Endothelial cell of umbilical vein (primary cell): ENCODE results near the gene BRD3. TPM values are rescaled to one million over a fixed set of nuclear protein-coding genes. Genes with fewer than 3 reads are reported as not detected.
"Not testable (repeated sequence)": the region's sequence is repeated elsewhere in the genome, so short reads cannot be mapped to it uniquely, and the experiment has no call there.

ENCODE experiments used
- BruUV-seq: library from RNA; stranded (reverse); fragments of 400-500 nt; replicated peaks from 2 replicates; lab custom pipeline; 2021; lab: Mats Ljungman, UMichigan
- CTCF ChIA-PET: fragments of 300-600, 350-600 bp; sonication (Branson Sonifier 250); formaldehyde crosslinking; loops from one replicate; lab custom pipeline; 2021; ENCODE audit warnings: antibody characterized with exemption, inconsistent platforms; lab: Charles Lee
- POLR2A ChIA-PET: fragments of 300-600, 350-600 bp; sonication (Branson Sonifier 250); formaldehyde crosslinking; loops from one replicate; lab custom pipeline; 2021; ENCODE audit warnings: antibody characterized with exemption, inconsistent platforms; lab: Charles Lee
- DNase-seq: peaks from one replicate; pipeline ENCODE4 v3.0.0-alpha.2; 2011; ENCODE audit warnings: low read depth, low spot score
- FAIRE-seq: peaks from 2 replicates; lab custom pipeline; 2011; peaks lifted over from hg19 to GRCh38; lab: Jason Lieb, UNC
- H2AFZ ChIP-seq: 2 replicates; pipeline ENCODE4 v1.6.0; 2012; ENCODE audit warnings: low read depth, low read length, control low read depth, inconsistent platforms
- H3K27ac ChIP-seq: 2 replicates; pipeline ENCODE4 v1.5.1; 2011; ENCODE audit warnings: low read depth, mild to moderate bottlenecking, control low read depth, low read length, moderate library complexity; ENCODE audit not compliant: insufficient read depth
- H3K27me3 ChIP-seq, 2 experiments: 2 replicates each; pipeline versions ENCODE4 v1.6.0 to v1.6.1; 2011; ENCODE audit warnings: low read length in 2 of 2, mixed read lengths in 1 of 2; ENCODE audit not compliant: control insufficient read depth in 2 of 2, insufficient read depth in 2 of 2
- H3K36me3 ChIP-seq, 2 experiments: 2 replicates in 1 of 2; 3 replicates in 1 of 2; pipeline ENCODE4 v1.5.1; 2011; ENCODE audit warnings: low read length in 2 of 2, mild to moderate bottlenecking in 1 of 2, moderate library complexity in 1 of 2; ENCODE audit not compliant: control insufficient read depth in 2 of 2, insufficient read depth in 2 of 2; ENCODE audit errors: extremely low read depth in 1 of 2
- H3K4me1 ChIP-seq: 3 replicates; pipeline ENCODE4 v1.5.1; 2011; ENCODE audit warnings: mild to moderate bottlenecking, low read length; ENCODE audit not compliant: control insufficient read depth, insufficient read depth; ENCODE audit errors: extremely low read depth
- H3K4me2 ChIP-seq: 2 replicates; pipeline ENCODE4 v1.6.1; 2011; ENCODE audit warnings: low read length, control low read depth, mixed read lengths; ENCODE audit not compliant: insufficient read depth
- H3K4me3 ChIP-seq, 3 experiments: fragments of 200-600 bp in 1 of 3; sonication (generic), shearing (Covaris generic) in 1 of 3; replicated peaks in 1 of 3; 2 replicates each; pipeline ENCODE4 v1.5.1; 2011 to 2016; ENCODE audit warnings: control low read depth in 3 of 3, low read length in 3 of 3, mild to moderate bottlenecking in 2 of 3, inconsistent platforms in 1 of 3, low read depth in 1 of 3, moderate library complexity in 1 of 3; ENCODE audit not compliant: insufficient read depth in 1 of 3
- H3K79me2 ChIP-seq: 2 replicates; pipeline ENCODE4 v1.6.0; 2012; ENCODE audit warnings: low read length, inconsistent platforms; ENCODE audit not compliant: control insufficient read depth, insufficient read depth
- H3K9ac ChIP-seq: replicated peaks from 2 replicates; pipeline ENCODE3; 2011; ENCODE audit warnings: low read length, control low read depth; ENCODE audit not compliant: insufficient read depth; ENCODE audit errors: extremely low read depth
- H3K9me1 ChIP-seq: replicated peaks from 3 replicates; pipeline ENCODE4 v1.6.0; 2011; ENCODE audit warnings: mild to moderate bottlenecking, low read length; ENCODE audit not compliant: control insufficient read depth, insufficient read depth; ENCODE audit errors: extremely low read depth
- H3K9me3 ChIP-seq: replicated peaks from 2 replicates; pipeline ENCODE4 v1.5.1; 2012; ENCODE audit warnings: low read length, inconsistent platforms; ENCODE audit not compliant: control insufficient read depth, insufficient read depth
- H4K20me1 ChIP-seq: replicated peaks from 2 replicates; pipeline ENCODE3; 2011; ENCODE audit warnings: mild to moderate bottlenecking, low read length; ENCODE audit not compliant: control insufficient read depth, insufficient read depth; ENCODE audit errors: extremely low read depth
- EZH2 ChIP-seq: IDR thresholded peaks from 2 replicates; pipeline ENCODE4 v1.6.1; 2012; ENCODE audit warnings: borderline replicate concordance, low read depth, mild to moderate bottlenecking, moderate library complexity, low read length, inconsistent platforms; ENCODE audit not compliant: severe bottlenecking
- FOS ChIP-seq: IDR thresholded peaks from 2 replicates; pipeline ENCODE4 v1.6.1; 2011; ENCODE audit warnings: mild to moderate bottlenecking, low read length, moderate library complexity, borderline replicate concordance; ENCODE audit not compliant: insufficient read depth
- GATA2 ChIP-seq: IDR thresholded peaks from 2 replicates; pipeline ENCODE4 v1.7.0; 2011; ENCODE audit warnings: low read depth, mild to moderate bottlenecking, moderate library complexity, mixed read lengths, low read length; ENCODE audit not compliant: insufficient read length, insufficient read depth
- JUN ChIP-seq: IDR thresholded peaks from 2 replicates; pipeline ENCODE4 v1.6.1; 2011; ENCODE audit warnings: borderline replicate concordance, low read depth; ENCODE audit not compliant: insufficient read length, insufficient read depth
- MYC ChIP-seq: IDR thresholded peaks from one replicate; pipeline ENCODE4 v1.6.1; 2011; ENCODE audit warnings: mild to moderate bottlenecking, low read depth, low read length
- POLR2A ChIP-seq: IDR thresholded peaks from 2 replicates; pipeline ENCODE4 v1.6.1; 2012; ENCODE audit warnings: low read depth, mild to moderate bottlenecking, control low read depth, low read length
- POLR2AphosphoS5 ChIP-seq: IDR thresholded peaks from 2 replicates; pipeline ENCODE4 v1.6.1; 2012; ENCODE audit warnings: low read depth, mild to moderate bottlenecking, control low read depth, low read length, moderate library complexity; ENCODE audit not compliant: insufficient read depth
- dilution Hi-C: fragments of 300-500 bp; cut with MboI; formaldehyde crosslinking; loops from one replicate; pipeline ENCODE4 v1.15.0; 2019; ENCODE audit warnings: low sequenced_read_pairs; ENCODE audit not compliant: extremely low pct_ligation_motif_present
- intact Hi-C: fragments of 100-400 bp; cut with micrococcal nuclease; formaldehyde crosslinking; loops from one replicate; pipeline ENCODE4 v1.10.0; 2022
- polyA plus RNA-seq, 4 experiments: library from polyadenylated mRNA; depleted of rRNA in 3 of 4; stranded (reverse) in 3 of 4; unstranded in 1 of 4; fragments of >200 nt; gene quantifications; 2 replicates each; pipeline versions ENCODE4 v1.2.1 to v1.2.3, GENCODE V29; 2011 to 2012; ENCODE audit warnings: missing spikeins in 1 of 4
- total RNA-seq: library from RNA; stranded (reverse); gene quantifications from 2 replicates; pipeline ENCODE4 v1.2.3, GENCODE V29; 2021
- TF ChIP-seq, protein P1 (sequence below): IDR thresholded peaks from 2 replicates; pipeline ENCODE4 v1.6.1; 2011; ENCODE audit not compliant: insufficient read depth, insufficient read length
- TF ChIP-seq, protein P2 (sequence below), 2 donors: IDR thresholded peaks; 1 replicate in 1 of 2; 2 replicates in 1 of 2; pipeline ENCODE4 v1.5.1; 2011; ENCODE audit warnings: low read length in 2 of 2, mild to moderate bottlenecking in 2 of 2, moderate library complexity in 2 of 2, control low read depth in 1 of 2, inconsistent platforms in 1 of 2, low read depth in 1 of 2; ENCODE audit not compliant: insufficient read depth in 1 of 2; ENCODE audit errors: extremely low read depth in 1 of 2

Gene BRD3
- total and polyA plus RNA-seq, 2 donors (not counting 3 experiments of a cell fraction or from before 2014, with no cell fraction given), result 10.5 to 47.1 TPM

DNA sequence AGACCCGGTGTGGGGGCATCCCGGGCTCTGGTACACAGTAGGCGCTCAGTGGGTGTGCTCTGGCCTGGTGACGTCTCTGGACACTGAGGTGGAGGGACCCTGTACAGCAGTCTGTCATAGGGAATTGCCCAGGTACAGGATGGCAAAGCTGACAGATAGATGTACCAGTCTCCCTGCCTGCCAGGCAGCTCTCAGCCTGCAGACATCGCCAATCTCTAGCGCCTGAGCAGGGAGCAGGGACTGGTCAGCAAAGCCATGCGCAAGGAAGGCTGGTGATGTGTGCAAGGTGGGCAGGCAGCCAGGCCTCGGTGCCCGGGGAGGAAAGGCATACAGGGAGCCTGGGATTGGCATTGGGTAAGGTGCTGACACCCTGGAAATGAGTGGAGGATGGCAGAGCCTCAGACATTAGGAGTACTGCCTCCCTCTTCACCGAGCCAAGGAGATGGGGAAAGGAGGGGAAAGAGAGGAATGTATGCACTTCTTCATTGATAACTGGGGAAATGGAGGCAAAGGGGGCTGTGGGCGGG lies 33.9 kb upstream of the BRD3 start:
- intact Hi-C loops, result no loop called here
- POLR2A ChIA-PET, result no interaction called here

DNA sequence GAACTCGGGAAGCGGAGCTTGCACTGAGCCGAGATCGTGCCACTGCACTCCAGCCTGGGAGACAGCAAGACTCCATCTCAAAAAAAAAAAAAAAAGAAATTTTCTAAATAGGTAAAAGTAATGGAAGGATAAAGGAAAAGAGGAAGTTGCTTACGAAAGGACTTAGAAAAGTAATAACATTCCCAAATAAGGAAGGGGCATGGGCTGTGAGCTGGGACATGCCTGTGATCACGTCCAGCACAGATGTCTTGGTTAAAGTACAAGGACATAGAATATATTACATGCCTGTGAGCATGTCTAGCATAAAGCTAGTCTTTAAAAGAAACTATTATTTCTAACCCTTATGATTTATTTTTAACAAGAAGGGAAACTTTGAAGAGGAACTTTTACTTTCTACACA lies 33.3 kb upstream of the BRD3 start:
- H2AFZ ChIP-seq, H3K9me3 ChIP-seq, dilution Hi-C loops, POLR2A ChIA-PET, H3K4me1 ChIP-seq, H4K20me1 ChIP-seq, H3K9me1 ChIP-seq, H3K4me3 ChIP-seq, H3K4me2 ChIP-seq, H3K36me3 ChIP-seq, H3K9ac ChIP-seq, H3K27ac ChIP-seq, BruUV-seq, H3K27me3 ChIP-seq, intact Hi-C loops, FAIRE-seq, DNase-seq, CTCF ChIA-PET, H3K79me2 ChIP-seq: not testable (repeated sequence)

More for the DNA sequence above, 33.9 kb upstream of the BRD3 start:
- CTCF ChIA-PET, result no interaction called here
- H3K9me1 ChIP-seq, result no peaks in the 10 kb centered on the region
- H4K20me1 ChIP-seq, result no peaks in the 10 kb centered on the region
- dilution Hi-C loops, result no loop called here
- no peak overlapping the region for H3K27ac ChIP-seq
- no peak overlapping the region for H2AFZ ChIP-seq
- H3K79me2 ChIP-seq, result no peaks in the 10 kb centered on the region
- TF ChIP-seq, protein P1, sequence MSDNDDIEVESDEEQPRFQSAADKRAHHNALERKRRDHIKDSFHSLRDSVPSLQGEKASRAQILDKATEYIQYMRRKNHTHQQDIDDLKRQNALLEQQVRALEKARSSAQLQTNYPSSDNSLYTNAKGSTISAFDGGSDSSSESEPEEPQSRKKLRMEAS, result no peak
- TF ChIP-seq MYC (no peak), POLR2A (no peak), JUN (no peak), FOS (no peak), EZH2 (no peak), POLR2AphosphoS5 (no peak), GATA2 (no peak)
- TF ChIP-seq, protein P2, sequence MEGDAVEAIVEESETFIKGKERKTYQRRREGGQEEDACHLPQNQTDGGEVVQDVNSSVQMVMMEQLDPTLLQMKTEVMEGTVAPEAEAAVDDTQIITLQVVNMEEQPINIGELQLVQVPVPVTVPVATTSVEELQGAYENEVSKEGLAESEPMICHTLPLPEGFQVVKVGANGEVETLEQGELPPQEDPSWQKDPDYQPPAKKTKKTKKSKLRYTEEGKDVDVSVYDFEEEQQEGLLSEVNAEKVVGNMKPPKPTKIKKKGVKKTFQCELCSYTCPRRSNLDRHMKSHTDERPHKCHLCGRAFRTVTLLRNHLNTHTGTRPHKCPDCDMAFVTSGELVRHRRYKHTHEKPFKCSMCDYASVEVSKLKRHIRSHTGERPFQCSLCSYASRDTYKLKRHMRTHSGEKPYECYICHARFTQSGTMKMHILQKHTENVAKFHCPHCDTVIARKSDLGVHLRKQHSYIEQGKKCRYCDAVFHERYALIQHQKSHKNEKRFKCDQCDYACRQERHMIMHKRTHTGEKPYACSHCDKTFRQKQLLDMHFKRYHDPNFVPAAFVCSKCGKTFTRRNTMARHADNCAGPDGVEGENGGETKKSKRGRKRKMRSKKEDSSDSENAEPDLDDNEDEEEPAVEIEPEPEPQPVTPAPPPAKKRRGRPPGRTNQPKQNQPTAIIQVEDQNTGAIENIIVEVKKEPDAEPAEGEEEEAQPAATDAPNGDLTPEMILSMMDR (IDR thresholded peaks at IDR 0.05; ENCODE audit: extremely low read depth in 1 of 2, insufficient read depth in 1 of 2, low read depth in 1 of 2, low read length in 2 of 2), result no peak
- no peak overlapping the region for H3K4me2 ChIP-seq
- no peaks in the 10 kb centered on the region for H3K36me3 ChIP-seq
- no TSS peak for BruUV-seq
- peaks cover 0 to 2% of the 10 kb centered on the region in 2 experiments for H3K27me3 ChIP-seq
- no peak overlapping the region for H3K9ac ChIP-seq
- FAIRE-seq (no peak), DNase-seq (no peak)
- H3K4me1 ChIP-seq, result no peaks in the 10 kb centered on the region
- H3K9me3 ChIP-seq, result no peaks in the 10 kb centered on the region
- H3K4me3 ChIP-seq, result no peak overlapping the region
